Fibroblast of lung (primary cell): Measurements from ENCODE around the gene RPS15. TPM values are rescaled to one million over a fixed set of nuclear protein-coding genes. Genes with fewer than 3 reads are reported as not detected.

Experiments
- DNase-seq, 2 donors: peaks; one replicate each; pipeline versions ENCODE4 v3.0.0 to v3.0.0-alpha.2; 2010; ENCODE audit warnings: low read depth in 2 of 2
- H2AFZ ChIP-seq: 2 replicates; pipeline ENCODE4 v1.5.1; 2012; ENCODE audit warnings: low read length, control low read depth, inconsistent platforms
- H3K27ac ChIP-seq: 2 replicates; pipeline ENCODE4 v1.5.1; 2011; ENCODE audit warnings: low read length, control low read depth; ENCODE audit not compliant: insufficient read depth
- H3K27me3 ChIP-seq: 2 replicates; pipeline ENCODE4 v1.5.1; 2011; ENCODE audit warnings: mild to moderate bottlenecking, low read length; ENCODE audit not compliant: control insufficient read depth, insufficient read depth
- H3K36me3 ChIP-seq: 2 replicates; pipeline ENCODE4 v1.5.1; 2011; ENCODE audit warnings: low read length; ENCODE audit not compliant: control insufficient read depth, insufficient read depth
- H3K4me1 ChIP-seq: 2 replicates; pipeline ENCODE4 v1.5.1; 2011; ENCODE audit warnings: low read length; ENCODE audit not compliant: control insufficient read depth, insufficient read depth; ENCODE audit errors: extremely low read depth
- H3K4me2 ChIP-seq: 2 replicates; pipeline ENCODE4 v1.5.1; 2011; ENCODE audit warnings: low read length, control low read depth; ENCODE audit not compliant: insufficient read depth; ENCODE audit errors: extremely low read depth
- H3K4me3 ChIP-seq, 4 experiments: fragments of 200-600 bp in 1 of 4; sonication (generic) in 1 of 4; replicated peaks in 1 of 4; 2 replicates each; pipeline ENCODE4 v1.5.1; 2011 to 2016; ENCODE audit warnings: low read length in 4 of 4, low read depth in 3 of 4, mild to moderate bottlenecking in 3 of 4, control low read depth in 2 of 4, inconsistent platforms in 1 of 4, mixed read lengths in 1 of 4; ENCODE audit not compliant: insufficient read depth in 1 of 4; ENCODE audit errors: control extremely low read depth in 1 of 4
- H3K79me2 ChIP-seq: 2 replicates; pipeline ENCODE4 v1.5.1; 2012; ENCODE audit warnings: mild to moderate bottlenecking, low read length, inconsistent platforms; ENCODE audit not compliant: control insufficient read depth, insufficient read depth
- H3K9ac ChIP-seq: 2 replicates; pipeline ENCODE4 v1.5.1; 2011; ENCODE audit warnings: mild to moderate bottlenecking, low read length, control low read depth; ENCODE audit not compliant: insufficient read depth
- H3K9me3 ChIP-seq: 2 replicates; pipeline ENCODE4 v1.5.1; 2012; ENCODE audit warnings: low read depth, low read length; ENCODE audit not compliant: control insufficient read depth, insufficient read depth
- H4K20me1 ChIP-seq: 2 replicates; pipeline ENCODE4 v1.5.1; 2011; ENCODE audit warnings: low read length; ENCODE audit not compliant: control insufficient read depth, insufficient read depth; ENCODE audit errors: extremely low read depth
- CTCF ChIP-seq, 2 donors: IDR thresholded peaks in 1 of 2; conservative IDR thresholded peaks in 1 of 2; 1 replicate in 1 of 2; 2 replicates in 1 of 2; pipeline ENCODE4 v1.5.1; 2011 to 2012; ENCODE audit warnings: low read length in 2 of 2, control low read depth in 1 of 2, inconsistent platforms in 1 of 2, low read depth in 1 of 2, mild to moderate bottlenecking in 1 of 2
- EZH2 ChIP-seq: IDR thresholded peaks from 2 replicates; pipeline ENCODE4 v1.5.1; 2012; ENCODE audit warnings: low read length, control low read depth, mild to moderate bottlenecking; ENCODE audit errors: missing control alignments
- polyA plus RNA-seq, 2 donors: library from polyadenylated mRNA; depleted of rRNA in 1 of 2; stranded (reverse) in 1 of 2; unstranded in 1 of 2; fragments of >200 nt; gene quantifications; 2 replicates each; pipeline ENCODE4 v1.2.1, GENCODE V29; 2011 to 2012; ENCODE audit warnings: missing spikeins in 1 of 2
- total RNA-seq: library from RNA; depleted of rRNA; stranded (reverse); fragments of >200 nt; gene quantifications from 2 replicates; pipeline ENCODE4 v1.2.1, GENCODE V29; 2014

RPS15 gene
- total and polyA plus RNA-seq, 2 donors (not counting 1 experiment from before 2014, with no cell fraction given): 369 to 878 TPM

GRCh38 chr19:1459479-1459878, 21.3 kb downstream of the RPS15 start:
- no peak overlapping the region for H2AFZ ChIP-seq
- no peaks in the 10 kb centered on the region for H3K9me3 ChIP-seq
- H4K20me1 ChIP-seq: no peaks in the 10 kb centered on the region
- no peak overlapping the region for H3K4me2 ChIP-seq
- H3K4me1 ChIP-seq: no peaks in the 10 kb centered on the region
- no peak overlapping the region for H3K4me3 ChIP-seq
- H3K79me2 ChIP-seq: no peaks in the 10 kb centered on the region
- H3K36me3 ChIP-seq: no peaks in the 10 kb centered on the region
- TF ChIP-seq EZH2 (no peak), CTCF (conservative IDR thresholded peaks at IDR 0.05 in 1 of 2, IDR thresholded peaks at IDR 0.05 in 1 of 2; ENCODE audit: low read depth in 1 of 2, low read length in 2 of 2) (no peak)
- DNase-seq: no peak
- no peak overlapping the region for H3K27ac ChIP-seq
- H3K27me3 ChIP-seq: peaks cover 11% of the 10 kb centered on the region
- H3K9ac ChIP-seq: no peak overlapping the region

DNA sequence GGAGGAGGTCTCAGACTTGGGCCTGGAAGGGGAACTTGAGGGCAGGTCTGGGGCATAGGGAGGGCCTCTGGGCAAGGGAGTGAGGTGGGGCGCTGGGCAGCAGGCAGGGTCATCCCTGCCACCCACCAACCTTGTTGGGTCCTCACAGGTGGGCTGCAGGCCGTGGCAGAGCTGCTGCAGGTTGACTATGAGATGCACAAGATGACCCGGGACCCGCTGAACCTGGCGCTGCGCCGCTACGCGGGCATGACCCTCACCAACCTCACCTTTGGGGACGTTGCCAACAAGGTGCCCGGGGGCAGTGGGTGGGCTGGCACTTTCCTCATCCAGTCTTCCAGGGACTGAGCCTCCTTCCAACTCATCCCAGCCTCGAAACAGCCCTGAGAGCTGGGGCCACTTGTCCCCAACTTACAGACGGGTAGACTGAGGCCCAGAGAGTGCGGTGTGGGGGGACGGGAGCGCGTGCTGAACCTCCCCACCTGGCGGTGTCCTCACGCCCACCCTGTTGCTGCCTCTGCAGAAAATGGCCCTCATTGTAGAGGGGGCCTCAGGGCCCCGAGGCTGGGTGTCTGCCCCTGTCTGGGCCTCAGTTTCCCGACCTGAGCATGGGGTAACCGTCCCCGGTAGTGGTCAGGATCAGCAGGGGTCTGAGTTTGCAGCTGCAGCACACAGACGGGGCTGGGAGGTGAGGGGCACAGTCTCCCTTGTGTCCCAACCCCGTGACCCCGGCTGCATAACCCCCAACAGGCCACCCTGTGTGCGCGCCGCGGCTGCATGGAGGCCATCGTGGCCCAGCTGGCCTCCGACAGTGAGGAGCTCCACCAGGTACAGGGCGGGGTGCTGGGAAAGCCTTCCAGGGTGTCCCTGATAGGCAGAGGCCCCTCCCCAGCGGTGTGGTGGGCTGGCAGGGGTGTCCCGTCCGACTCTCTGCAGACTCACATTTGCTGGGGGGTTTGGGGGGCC, 22.1 kb downstream of the RPS15 start:
- no peak for TF ChIP-seq EZH2
- TF ChIP-seq CTCF (conservative IDR thresholded peaks at IDR 0.05 in 1 of 2, IDR thresholded peaks at IDR 0.05 in 1 of 2; ENCODE audit: low read depth in 1 of 2, low read length in 2 of 2): no peak

GRCh38 chr19:1461862-1462261, 23.7 kb downstream of the RPS15 start:
- no peaks in the 10 kb centered on the region for H4K20me1 ChIP-seq
- no peaks in the 10 kb centered on the region for H3K4me1 ChIP-seq
- peaks cover 9% of the 10 kb centered on the region for H3K27me3 ChIP-seq
- H3K27ac ChIP-seq: no peak overlapping the region
- H3K4me3 ChIP-seq: no peak overlapping the region
- no peaks in the 10 kb centered on the region for H3K36me3 ChIP-seq
- H3K9ac ChIP-seq: no peak overlapping the region
- no peak overlapping the region for H2AFZ ChIP-seq
- no peak overlapping the region for H3K4me2 ChIP-seq
- no peak for DNase-seq
- no peaks in the 10 kb centered on the region for H3K9me3 ChIP-seq
- TF ChIP-seq CTCF (conservative IDR thresholded peaks at IDR 0.05 in 1 of 2, IDR thresholded peaks at IDR 0.05 in 1 of 2; ENCODE audit: low read depth in 1 of 2, low read length in 2 of 2) (no peak), EZH2 (no peak)
- H3K79me2 ChIP-seq: no peaks in the 10 kb centered on the region

More for the DNA sequence above, 22.1 kb downstream of the RPS15 start:
- Histone ChIP-seq H4K20me1 (no peaks in the 10 kb centered on the region), H3K4me2 (no peak overlapping the region), H3K27me3 (peaks cover 7% of the 10 kb centered on the region), H3K4me1 (no peaks in the 10 kb centered on the region), H3K9ac (no peak overlapping the region), H3K27ac (no peak overlapping the region), H3K9me3 (no peaks in the 10 kb centered on the region), H2AFZ (no peak overlapping the region), H3K4me3 (no peak overlapping the region), H3K79me2 (no peaks in the 10 kb centered on the region), H3K36me3 (no peaks in the 10 kb centered on the region)
- no peak for DNase-seq
